GM03348 (cell line): Measurements from ENCODE around the gene TCF4.

Source experiments
- DNase-seq: peaks from one replicate; pipeline ENCODE4 v3.0.0; 2012; ENCODE audit warnings: low spot score

Gene TCF4

DNA sequence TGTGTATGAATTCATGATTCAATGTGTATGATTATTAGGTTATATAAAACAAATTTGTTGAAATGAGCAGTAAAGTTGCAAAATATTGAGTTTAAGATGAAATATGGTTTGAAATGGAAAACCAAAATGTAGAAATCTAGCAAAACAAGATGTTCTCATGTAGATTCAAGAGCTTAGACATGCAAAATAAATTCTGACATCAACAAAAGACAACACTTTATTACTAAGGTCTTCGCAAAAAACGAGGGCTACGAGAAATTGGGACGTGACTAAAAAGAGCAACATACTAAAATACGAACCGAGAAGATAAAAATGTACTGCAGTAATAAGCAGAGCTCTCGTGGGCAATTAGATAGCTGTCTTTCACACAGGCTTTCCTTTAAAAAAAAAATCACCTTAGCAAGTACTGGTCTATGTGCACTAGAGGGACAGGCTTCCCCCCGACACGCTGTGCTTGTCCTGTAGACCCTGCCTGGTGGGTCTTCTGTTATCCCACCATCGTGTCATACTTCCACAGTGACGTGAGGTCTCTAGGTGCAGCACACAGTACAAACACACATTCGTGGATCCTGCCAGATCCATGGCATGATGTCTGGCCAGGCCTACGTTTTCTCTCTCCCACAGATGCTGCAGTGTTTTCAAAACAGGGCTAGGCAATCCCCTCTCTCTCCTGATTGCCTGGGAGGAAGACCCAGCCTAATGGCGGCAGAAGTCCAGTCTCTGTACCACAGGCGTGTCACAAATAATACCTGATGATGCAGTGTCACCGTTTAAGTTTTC, 240.8 kb downstream of the TCF4 start:
- DNase-seq, result no peak

GRCh38 chr18:55346387-55346786, 241.6 kb downstream of the TCF4 start:
- DNase-seq, result no peak

GRCh38 chr18:55345103-55345950, 242.7 kb downstream of the TCF4 start:
- no peak for DNase-seq

DNA sequence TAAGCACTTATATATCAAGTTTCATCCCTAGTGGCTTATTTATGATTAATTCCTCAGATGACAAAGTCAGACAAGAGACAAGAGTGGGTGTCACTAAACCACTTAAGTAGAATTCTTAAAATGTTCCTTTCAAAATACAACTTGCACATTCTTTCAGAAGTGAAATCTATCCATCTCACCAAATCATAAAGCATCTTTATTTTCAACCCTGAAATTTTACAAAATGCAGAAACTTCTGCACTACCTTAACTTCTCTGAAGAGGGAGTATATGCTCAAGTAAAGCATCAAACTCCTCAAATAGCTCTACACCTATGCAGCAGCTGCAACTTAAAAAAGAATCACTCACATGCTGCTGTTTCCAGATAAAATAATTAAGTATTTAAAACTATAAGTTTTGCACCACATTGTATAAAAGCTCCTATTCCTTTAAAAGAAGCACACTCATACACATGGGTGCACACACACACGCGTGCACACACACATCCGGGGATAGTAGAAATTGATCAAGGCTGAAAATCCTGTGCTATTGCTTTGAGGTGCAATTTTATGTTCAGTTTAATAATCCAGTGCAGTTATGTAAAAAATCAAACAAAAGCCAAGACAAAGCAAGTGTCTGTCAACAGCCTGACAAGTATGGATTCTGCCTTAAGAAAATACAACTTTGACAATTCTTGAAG, 244.5 kb downstream of the TCF4 start:
- peak; percentile 44 for DNase-seq

- no peak for DNase-seq
These were observed 247.0 kb downstream of the TCF4 start for GRCh38 chr18:55340998-55341397.

- no peak for DNase-seq
These were observed 248.0 kb downstream of the TCF4 start for GRCh38 chr18:55339990-55340389.

DNA sequence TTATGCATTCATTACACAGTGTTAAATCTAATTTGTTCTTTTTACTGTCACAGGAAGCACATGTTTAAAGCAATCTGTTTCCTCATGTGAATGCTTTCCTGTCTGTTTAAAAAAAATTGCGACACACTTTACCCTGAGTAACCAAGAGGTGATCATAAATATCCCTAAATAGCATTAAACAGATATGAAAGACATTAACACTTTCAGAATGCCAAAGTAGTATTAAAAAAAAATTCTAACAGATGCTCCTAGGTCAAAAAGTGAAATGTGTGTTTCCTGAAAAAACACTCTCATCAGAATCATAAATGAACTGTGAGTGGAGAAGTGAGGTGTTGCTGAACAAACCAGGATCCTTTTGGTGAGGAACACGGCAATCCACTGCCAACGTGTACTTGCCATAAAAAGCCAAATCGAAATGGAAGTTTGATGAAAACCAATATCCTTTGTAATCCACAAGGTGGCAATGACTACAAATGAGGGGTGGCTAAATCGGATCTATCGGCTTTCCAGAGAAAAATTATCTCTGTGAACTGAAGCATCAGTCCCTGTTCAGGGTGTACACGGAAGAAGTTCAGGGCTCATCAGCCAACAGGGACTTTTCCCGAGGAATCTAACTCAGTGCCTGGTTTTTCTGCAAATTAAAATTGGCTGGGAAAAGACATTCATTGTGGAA, 248.9 kb downstream of the TCF4 start:
- peak; percentile 40 for DNase-seq

GRCh38 chr18:55337908-55338521, 250.0 kb downstream of the TCF4 start:
- DNase-seq, result no peak

DNA sequence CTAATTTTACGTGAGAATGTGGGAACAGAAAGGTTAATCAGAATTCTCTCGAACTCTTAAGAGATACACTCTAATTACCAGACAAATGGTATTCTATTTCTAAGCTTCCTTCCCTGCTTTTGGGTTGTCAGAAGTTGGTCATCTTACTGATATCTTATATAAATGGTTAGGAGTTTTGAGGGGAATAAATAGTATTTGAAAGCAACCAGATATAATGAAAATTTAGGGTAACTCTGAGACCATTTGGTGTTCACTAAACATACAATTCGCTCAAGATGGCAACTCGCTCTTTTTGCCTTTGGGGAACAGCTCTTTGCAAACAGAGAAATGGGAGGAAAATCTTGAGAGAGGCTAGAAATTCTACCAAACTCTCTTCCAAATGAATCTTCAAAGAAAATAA, 250.9 kb downstream of the TCF4 start:
- no peak for DNase-seq

- DNase-seq, result no peak
These were observed 251.4 kb downstream of the TCF4 start for GRCh38 chr18:55336438-55337100.

DNA sequence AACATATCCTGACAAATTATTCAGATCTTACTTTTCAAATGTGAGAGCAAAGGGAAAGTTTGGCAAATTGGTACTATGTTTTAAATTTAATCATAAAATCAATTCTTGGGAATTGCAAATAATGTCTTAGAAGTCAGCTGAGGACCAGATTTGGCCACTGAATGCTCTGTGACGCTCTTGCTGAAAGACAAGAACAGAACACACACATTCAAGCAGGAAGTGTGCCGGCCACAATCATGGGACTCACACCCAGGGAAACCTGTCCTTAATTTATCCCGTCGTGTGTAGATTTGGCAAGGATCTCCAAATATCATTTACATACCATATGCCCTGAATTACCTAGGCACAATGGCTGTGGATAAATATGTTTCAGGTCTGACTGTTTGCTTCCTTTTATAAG, 253.1 kb downstream of the TCF4 start:
- DNase-seq, result no peak

GRCh38 chr18:55331301-55331700, 256.7 kb downstream of the TCF4 start:
- DNase-seq, result no peak

GRCh38 chr18:55328301-55328700, 259.7 kb downstream of the TCF4 start:
- peak; percentile 22 for DNase-seq

DNA sequence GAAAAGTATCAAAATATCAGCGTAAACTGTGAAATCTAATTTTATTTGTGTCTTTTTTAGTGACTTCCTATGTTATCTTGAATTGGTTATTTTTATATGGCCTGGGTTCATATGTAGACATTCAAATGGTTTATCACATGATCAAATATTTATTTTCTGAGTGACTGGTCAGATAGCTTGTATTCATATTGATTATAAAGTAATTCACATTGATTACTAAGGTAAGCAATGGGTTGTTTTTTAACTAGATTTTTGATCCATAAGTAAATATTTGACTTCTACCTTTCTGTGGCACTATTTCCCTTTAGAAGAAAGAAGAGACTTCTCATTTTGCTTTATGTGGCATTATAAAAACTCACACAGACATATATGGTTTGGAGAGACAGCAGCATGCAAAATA, 260.5 kb downstream of the TCF4 start:
- DNase-seq, result no peak

GRCh38 chr18:55326134-55326533, 261.9 kb downstream of the TCF4 start:
- DNase-seq, result no peak

GRCh38 chr18:55324166-55324565, 263.8 kb downstream of the TCF4 start:
- DNase-seq, result no peak

- peak; percentile 27 for DNase-seq
These were observed 264.7 kb downstream of the TCF4 start for GRCh38 chr18:55323051-55323994.

DNA sequence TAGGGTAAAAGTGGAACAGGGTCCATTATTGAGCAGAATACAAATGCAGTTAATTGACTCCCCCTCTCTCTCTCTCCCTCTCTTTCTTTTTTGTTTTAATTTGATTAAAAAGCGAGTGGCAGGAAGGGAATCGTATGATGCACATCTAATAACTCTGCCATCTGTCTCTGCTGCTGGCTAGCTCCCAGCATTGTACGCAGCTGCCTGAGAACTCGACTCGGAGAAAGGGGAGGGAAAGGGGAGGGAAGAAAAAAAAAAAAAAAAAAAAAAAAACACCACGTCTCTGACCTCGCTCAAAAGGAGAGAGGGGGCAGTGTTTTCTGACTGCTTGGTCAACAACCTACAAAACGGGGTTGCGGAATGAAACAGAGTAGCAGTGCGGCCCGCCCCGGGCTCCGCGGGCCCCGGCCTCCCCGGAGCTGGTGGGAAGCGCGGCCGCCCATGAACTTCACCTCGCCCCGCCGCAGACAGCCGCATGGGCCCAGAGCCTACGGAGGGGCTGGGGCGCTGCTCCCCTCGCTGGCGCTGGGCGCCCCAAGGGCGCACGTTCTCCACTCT, 265.7 kb downstream of the TCF4 start:
- peak; percentile 82 for DNase-seq

DNA sequence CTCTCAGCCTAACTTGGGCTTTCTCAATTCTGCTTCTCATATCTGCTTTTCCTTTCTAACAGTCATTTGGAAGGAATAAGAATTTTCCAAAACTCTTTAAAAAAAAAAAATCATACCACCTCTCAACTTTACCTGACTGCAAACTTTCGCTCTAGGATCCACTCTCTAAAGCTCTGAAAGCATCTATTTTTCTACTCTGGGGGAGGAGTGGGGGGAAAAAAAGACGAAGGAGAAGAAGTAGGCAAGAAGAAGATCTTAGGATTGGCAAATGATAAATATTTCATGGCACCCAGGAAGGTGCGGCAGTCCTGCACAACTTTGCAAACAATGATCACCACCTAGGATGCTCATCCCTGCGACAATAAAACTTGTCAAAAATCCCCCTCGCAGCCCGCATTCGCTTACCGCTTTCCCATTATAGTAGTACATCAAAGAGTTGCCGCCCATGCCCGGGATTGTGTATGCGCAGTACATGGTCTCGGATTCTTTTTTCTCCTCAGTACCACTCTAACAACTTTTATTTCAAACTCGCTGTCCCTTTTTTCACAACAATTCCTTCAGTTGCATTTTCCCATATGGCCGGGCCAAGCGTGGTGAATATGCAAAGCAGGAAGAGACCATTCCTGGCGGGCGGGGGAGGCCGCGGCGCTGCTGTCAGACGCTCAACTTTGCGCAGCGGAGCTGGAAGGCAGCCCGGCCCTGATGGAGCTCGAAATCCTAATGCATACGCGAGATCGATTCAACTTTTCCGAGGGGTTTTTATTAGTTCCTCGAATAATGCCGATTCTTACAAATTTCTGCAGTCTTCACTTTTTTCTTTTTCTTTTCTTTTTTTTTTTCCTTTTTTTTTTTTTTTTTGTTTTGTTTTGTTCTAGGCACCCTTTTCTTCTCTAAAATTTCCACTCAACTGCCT, 266.5 kb downstream of the TCF4 start:
- peak; percentile 70 for DNase-seq
